ENCODE data around the gene KCNE2.

DNA sequence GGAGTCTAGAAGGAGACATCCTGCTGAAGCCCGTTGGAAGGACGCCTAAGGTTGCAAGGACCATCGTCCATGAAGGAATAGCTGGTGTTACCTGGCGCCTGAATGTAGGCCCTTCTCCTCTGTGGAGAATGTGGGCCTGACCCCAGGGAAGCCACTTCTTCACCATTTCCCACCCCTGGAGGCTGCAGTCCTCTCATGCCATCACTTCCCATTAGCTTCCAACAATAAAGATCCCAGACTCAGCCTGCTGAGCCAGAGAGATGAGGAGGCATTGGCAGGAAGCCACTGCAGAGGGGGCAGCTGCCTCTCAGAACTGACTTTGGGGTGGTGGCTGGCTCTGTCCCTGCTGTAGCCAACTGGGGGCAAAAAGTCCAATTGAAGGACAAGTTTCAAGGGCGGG lies 21.3 kb upstream of the KCNE2 start:
- TF ChIP-seq, protein P1, sequence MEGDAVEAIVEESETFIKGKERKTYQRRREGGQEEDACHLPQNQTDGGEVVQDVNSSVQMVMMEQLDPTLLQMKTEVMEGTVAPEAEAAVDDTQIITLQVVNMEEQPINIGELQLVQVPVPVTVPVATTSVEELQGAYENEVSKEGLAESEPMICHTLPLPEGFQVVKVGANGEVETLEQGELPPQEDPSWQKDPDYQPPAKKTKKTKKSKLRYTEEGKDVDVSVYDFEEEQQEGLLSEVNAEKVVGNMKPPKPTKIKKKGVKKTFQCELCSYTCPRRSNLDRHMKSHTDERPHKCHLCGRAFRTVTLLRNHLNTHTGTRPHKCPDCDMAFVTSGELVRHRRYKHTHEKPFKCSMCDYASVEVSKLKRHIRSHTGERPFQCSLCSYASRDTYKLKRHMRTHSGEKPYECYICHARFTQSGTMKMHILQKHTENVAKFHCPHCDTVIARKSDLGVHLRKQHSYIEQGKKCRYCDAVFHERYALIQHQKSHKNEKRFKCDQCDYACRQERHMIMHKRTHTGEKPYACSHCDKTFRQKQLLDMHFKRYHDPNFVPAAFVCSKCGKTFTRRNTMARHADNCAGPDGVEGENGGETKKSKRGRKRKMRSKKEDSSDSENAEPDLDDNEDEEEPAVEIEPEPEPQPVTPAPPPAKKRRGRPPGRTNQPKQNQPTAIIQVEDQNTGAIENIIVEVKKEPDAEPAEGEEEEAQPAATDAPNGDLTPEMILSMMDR (IDR thresholded peaks at IDR 0.05), result no peak
- TF ChIP-seq POLR2A (IDR thresholded peaks at IDR 0.05) (no peak), POLR2AphosphoS5 (IDR thresholded peaks at IDR 0.05) (no peak), EP300 (IDR thresholded peaks at IDR 0.05) (no peak)

Measured in upper lobe of left lung (tissue), 4 donors.